ENCODE measurements around the gene PRSS33.

Gene PRSS33

GRCh38 chr16:2770057-2770951, 17.1 kb downstream of the PRSS33 start:
- POLR2A ChIA-PET = interaction anchor here (1.3 kb wide), 1 partner anchor 18 kb away, joined by 4 read pairs; the partner anchor contains the start of gene SRRM2
- no peak overlapping the region for H3K4me3 ChIP-seq (ENCODE audit: low read depth, low read length)
- no peak for TF ChIP-seq CTCF (IDR thresholded peaks at IDR 0.05; ENCODE audit: insufficient read depth, low read length, missing control alignments)
- DNase-seq (ENCODE audit: low read depth, low spot score) = no peak
- CTCF ChIA-PET = no interaction called here

DNA sequence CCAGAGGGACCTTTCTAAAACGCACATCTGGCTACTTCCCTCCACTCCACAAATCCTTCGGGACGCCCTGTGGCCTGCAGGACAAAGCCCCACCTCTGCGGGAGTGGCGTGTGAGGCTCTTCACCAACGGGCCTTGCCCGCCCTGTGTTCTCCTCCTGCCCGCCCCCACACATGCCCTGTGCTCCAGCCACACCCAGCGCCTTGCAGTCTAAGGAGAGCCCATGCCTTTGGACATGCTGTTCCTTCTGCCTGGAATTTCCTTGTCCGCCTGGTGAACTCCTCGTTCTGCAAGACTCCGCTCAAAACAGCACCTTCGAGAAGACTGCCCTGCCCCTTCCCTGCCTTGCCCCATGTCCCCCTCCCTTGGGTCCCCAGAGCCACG, 17.7 kb downstream of the PRSS33 start:
- CTCF ChIA-PET = no interaction called here
- DNase-seq (ENCODE audit: low read depth, low spot score) = no peak
- POLR2A ChIA-PET = interaction anchor here (1.3 kb wide), 1 partner anchor 17 kb away, joined by 4 read pairs; the partner anchor contains the start of gene SRRM2
- no peak overlapping the region for H3K4me3 ChIP-seq (ENCODE audit: low read depth, low read length)
- no peak for TF ChIP-seq CTCF (IDR thresholded peaks at IDR 0.05; ENCODE audit: insufficient read depth, low read length, missing control alignments)

DNA sequence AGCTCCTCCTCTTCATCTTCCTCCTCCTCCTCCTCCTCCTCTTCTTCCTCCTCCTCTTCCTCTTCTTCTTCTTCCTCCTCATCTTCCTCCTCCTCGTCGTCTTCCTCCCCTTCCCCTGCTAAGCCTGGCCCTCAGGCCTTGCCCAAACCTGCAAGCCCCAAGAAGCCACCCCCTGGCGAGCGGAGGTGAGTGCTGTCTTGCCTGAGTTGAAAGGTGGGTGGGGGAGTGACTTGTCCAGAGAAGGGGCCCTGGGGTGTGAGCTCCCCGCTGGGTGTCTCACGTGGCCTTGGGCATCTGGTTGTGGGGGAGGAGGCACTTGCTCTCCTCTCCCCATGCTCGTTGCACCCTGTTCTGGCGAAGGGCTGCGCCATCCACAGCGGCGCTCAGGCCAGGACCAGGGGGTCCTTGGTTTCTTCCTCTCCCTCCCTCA, 18.2 kb downstream of the PRSS33 start:
- no peak for DNase-seq (ENCODE audit: low read depth, low spot score)
- ChIA-PET CTCF (interaction anchor here (1.7 to 2.6 kb wide), 2 partner anchors 10 to 99 kb away, joined by 7 to 12 read pairs; no protein-coding TSS in a partner anchor), POLR2A (no interaction called here)
- no peak for TF ChIP-seq CTCF (IDR thresholded peaks at IDR 0.05; ENCODE audit: insufficient read depth, low read length, missing control alignments)
- H3K4me3 ChIP-seq (ENCODE audit: low read depth, low read length) = no peak overlapping the region

DNA sequence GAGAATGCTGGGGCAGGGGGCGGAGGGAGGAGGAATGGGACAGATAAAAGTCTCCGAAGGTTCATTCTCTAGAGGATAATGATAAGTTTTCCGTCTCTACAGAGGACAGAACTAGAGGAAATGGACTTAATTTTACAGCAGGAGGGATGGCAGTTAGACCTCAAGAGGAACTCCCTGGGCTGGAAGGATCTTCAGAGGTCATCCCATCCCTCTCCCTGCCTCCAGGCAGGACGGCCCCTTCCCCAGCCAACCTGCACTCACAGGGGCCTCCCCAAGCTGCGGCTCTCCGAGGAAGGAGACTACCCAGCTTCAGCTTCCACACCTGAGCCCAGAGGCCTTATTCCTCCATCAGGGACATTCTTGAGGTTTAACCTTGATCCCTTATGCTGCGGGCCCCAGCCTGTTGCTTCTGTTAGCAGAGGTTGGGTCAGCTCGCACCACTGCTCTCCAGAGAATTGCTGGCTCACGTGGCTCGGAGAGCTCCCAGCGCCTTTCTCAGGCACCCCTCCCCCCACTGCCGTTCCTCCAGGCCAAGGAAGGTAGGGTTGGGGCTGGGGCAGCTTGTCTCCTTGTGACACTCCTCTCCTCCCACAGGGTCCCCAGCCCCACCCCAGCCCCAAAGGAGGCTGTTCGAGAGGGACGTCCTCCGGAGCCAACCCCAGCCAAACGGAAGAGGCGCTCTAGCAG, 18.8 kb downstream of the PRSS33 start:
- no peak for DNase-seq (ENCODE audit: low read depth, low spot score)
- no peak for TF ChIP-seq CTCF (IDR thresholded peaks at IDR 0.05; ENCODE audit: insufficient read depth, low read length, missing control alignments)
- POLR2A ChIA-PET = no interaction called here
- CTCF ChIA-PET = interaction anchor here (1.7 to 2.6 kb wide), 2 partner anchors 10 to 100 kb away, joined by 7 to 12 read pairs; no protein-coding TSS in a partner anchor
- no peak overlapping the region for H3K4me3 ChIP-seq (ENCODE audit: low read depth, low read length)

DNA sequence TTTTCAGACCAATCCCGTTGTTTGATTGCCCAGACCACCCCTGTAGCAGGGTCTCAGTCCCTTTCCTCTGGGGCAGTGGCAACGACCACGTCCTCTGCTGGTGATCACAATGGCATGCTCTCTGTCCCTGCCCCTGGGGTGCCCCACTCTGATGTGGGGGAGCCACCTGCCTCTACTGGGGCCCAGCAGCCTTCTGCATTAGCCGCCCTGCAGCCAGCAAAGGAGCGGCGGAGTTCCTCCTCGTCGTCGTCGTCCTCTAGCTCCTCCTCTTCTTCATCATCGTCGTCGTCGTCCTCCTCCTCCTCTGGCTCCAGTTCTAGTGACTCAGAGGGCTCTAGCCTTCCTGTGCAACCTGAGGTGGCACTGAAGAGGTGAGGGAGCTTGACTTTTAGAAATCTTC, 19.5 kb downstream of the PRSS33 start:
- no peak for DNase-seq (ENCODE audit: low read depth, low spot score)
- TF ChIP-seq CTCF (IDR thresholded peaks at IDR 0.05; ENCODE audit: insufficient read depth, low read length, missing control alignments) = no peak
- no peak overlapping the region for H3K4me3 ChIP-seq (ENCODE audit: low read depth, low read length)
- ChIA-PET CTCF (interaction anchor here (0.6 to 2.6 kb wide), 3 partner anchors 9 to 100 kb away, joined by 3 to 12 read pairs (median 7); no protein-coding TSS in a partner anchor), POLR2A (no interaction called here)

Measured in AG04449 (cell line).